ENCODE results near the gene MOBP.

MOBP gene

DNA sequence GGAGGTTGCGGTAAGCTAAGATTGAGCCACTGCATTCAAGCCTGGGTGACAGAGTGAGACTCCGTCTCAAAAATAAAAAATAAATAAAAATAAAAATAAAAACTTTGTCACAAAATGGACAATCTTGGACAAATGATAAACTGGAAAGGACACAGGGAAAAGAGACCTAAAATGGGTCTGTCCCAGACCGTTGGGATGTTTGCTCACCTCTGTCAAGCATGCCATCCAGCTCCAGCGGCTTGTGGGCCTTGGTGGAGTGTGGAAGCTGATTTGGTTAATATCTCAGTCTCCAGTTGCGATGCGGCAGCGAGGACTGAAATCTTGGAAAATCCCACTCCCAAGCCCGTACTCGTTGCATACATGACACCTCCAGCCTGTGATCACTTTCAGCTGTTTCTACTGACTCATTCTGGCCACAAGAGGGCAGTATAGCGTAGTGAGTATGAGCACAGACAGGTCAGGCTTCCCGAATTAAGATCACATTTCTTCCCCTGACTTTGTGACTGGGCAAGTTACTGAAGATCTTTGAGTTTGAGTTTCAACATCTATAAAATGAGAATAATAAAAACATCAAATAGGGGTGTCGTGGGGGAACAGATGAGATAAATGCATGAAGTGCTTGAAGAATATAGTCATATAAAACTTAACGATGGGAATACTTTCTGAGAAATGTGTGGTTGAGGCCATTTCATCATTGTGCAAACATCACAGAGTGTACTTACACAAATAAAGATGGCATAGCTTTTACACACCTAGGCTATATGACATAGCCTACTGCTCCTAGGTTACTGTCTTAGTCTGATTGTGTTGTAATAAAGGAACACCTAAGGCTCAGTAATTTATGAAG, 19.6 kb upstream of the MOBP start:
- H2AFZ ChIP-seq (ENCODE audit: low read depth, low read length, severe bottlenecking): peak overlapping the region; percentile 16

DNA sequence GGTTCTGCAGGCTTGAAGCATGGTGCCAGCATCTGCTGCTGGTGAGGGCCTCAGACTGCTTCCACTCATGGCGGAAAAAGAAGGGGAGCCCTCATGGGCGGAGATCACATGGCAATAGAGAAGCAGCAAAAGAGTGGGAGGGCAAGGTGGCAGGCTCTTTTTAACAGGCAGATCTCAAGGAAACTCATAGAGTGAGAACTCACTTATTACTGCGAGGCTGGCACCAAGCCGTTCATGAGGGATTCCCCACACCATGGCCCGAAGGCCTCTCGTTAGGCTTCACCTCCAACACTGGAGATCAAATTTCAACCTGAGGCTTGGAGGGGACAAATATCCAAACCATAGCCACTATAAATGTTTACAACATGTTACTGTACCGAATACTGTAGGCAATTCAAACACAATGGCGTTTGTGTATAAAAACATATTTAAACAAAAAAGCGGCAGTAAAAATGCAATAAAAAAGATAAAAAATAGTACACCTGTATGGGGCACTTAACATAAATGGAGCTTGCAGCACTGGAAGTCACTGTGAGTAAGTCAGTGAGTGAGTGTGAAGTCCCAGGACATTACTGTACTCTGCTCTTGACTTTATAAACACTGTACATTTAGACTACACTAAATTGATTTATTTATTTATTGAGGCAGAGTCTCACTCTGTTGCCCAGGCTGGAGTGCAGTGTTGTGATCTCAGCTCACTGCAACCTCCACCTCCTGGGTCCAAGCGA, 18.8 kb upstream of the MOBP start:
- no peaks in the 10 kb centered on the region for H3F3A ChIP-seq (ENCODE audit: insufficient read depth)
- H2AFZ ChIP-seq (ENCODE audit: low read depth, low read length, severe bottlenecking): no peak overlapping the region

More for the DNA sequence above, 19.6 kb upstream of the MOBP start:
- TF ChIP-seq EZH2phosphoT487 (conservative IDR thresholded peaks at IDR 0.05; ENCODE audit: low read length): no peak
- TF ChIP-seq, protein P1, sequence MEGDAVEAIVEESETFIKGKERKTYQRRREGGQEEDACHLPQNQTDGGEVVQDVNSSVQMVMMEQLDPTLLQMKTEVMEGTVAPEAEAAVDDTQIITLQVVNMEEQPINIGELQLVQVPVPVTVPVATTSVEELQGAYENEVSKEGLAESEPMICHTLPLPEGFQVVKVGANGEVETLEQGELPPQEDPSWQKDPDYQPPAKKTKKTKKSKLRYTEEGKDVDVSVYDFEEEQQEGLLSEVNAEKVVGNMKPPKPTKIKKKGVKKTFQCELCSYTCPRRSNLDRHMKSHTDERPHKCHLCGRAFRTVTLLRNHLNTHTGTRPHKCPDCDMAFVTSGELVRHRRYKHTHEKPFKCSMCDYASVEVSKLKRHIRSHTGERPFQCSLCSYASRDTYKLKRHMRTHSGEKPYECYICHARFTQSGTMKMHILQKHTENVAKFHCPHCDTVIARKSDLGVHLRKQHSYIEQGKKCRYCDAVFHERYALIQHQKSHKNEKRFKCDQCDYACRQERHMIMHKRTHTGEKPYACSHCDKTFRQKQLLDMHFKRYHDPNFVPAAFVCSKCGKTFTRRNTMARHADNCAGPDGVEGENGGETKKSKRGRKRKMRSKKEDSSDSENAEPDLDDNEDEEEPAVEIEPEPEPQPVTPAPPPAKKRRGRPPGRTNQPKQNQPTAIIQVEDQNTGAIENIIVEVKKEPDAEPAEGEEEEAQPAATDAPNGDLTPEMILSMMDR (IDR thresholded peaks at IDR 0.05; ENCODE audit: insufficient read depth, low read length, poor library complexity, severe bottlenecking): peak; percentile 92
- Histone ChIP-seq H3K4me3 (ENCODE audit: insufficient read depth, low read length, poor library complexity, severe bottlenecking) (no peak overlapping the region), H3K9me3 (ENCODE audit: insufficient read depth, low read length) (no peaks in the 10 kb centered on the region), H3F3A (ENCODE audit: insufficient read depth) (no peaks in the 10 kb centered on the region), H3K27me3 (ENCODE audit: low read length) (no peaks in the 10 kb centered on the region), H3K36me3 (ENCODE audit: low read length) (no peaks in the 10 kb centered on the region), H3K9me2 (replicated peaks; ENCODE audit: insufficient read depth, low read length) (no peaks in the 10 kb centered on the region), H3K79me2 (ENCODE audit: insufficient read depth, low read length) (no peaks in the 10 kb centered on the region), H3K27ac (ENCODE audit: low read depth, low read length) (no peak overlapping the region), H4K20me1 (ENCODE audit: low read depth, low read length) (no peaks in the 10 kb centered on the region), H3K9ac (ENCODE audit: low read length) (no peak overlapping the region), H3K4me2 (ENCODE audit: low read depth, low read length, poor library complexity, severe bottlenecking) (no peak overlapping the region)

DNA sequence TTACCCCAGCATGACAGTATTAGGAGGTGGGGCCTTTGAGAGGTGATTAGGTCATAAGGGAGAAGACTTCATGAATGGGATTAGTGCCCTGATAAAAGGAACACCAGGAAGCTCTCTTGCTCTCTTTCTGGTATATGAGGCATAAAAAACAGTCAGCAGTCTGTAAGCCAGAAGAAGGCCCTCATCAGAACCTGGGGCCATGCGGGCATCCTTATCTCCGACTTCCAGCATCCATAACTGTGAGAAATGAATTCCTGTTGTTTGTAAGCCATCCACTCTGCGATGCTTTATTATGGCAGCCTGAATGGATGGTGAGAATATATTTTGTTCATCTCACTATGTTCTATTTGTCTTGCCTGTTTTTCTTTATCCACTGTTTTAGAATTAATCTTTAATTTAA, 17.7 kb upstream of the MOBP start:
- TF ChIP-seq, protein P1 (IDR thresholded peaks at IDR 0.05; ENCODE audit: insufficient read depth, low read length, poor library complexity, severe bottlenecking): no peak
- TF ChIP-seq EZH2phosphoT487 (conservative IDR thresholded peaks at IDR 0.05; ENCODE audit: low read length): no peak
- Histone ChIP-seq H3K79me2 (ENCODE audit: insufficient read depth, low read length) (no peaks in the 10 kb centered on the region), H3K4me3 (ENCODE audit: insufficient read depth, low read length, poor library complexity, severe bottlenecking) (no peak overlapping the region), H3F3A (ENCODE audit: insufficient read depth) (no peaks in the 10 kb centered on the region), H3K9me2 (replicated peaks; ENCODE audit: insufficient read depth, low read length) (no peaks in the 10 kb centered on the region), H3K4me2 (ENCODE audit: low read depth, low read length, poor library complexity, severe bottlenecking) (no peak overlapping the region), H3K9ac (ENCODE audit: low read length) (no peak overlapping the region), H4K20me1 (ENCODE audit: low read depth, low read length) (no peaks in the 10 kb centered on the region), H3K36me3 (ENCODE audit: low read length) (no peaks in the 10 kb centered on the region), H3K27ac (ENCODE audit: low read depth, low read length) (no peak overlapping the region), H2AFZ (ENCODE audit: low read depth, low read length, severe bottlenecking) (no peak overlapping the region), H3K9me3 (ENCODE audit: insufficient read depth, low read length) (no peaks in the 10 kb centered on the region), H3K27me3 (ENCODE audit: low read length) (no peaks in the 10 kb centered on the region)

More for the DNA sequence above, 18.8 kb upstream of the MOBP start:
- no peak overlapping the region for H3K4me2 ChIP-seq (ENCODE audit: low read depth, low read length, poor library complexity, severe bottlenecking)
- TF ChIP-seq, protein P1 (IDR thresholded peaks at IDR 0.05; ENCODE audit: insufficient read depth, low read length, poor library complexity, severe bottlenecking): no peak
- TF ChIP-seq EZH2phosphoT487 (conservative IDR thresholded peaks at IDR 0.05; ENCODE audit: low read length): no peak
- no peaks in the 10 kb centered on the region for H3K9me3 ChIP-seq (ENCODE audit: insufficient read depth, low read length)
- H3K9me2 ChIP-seq (replicated peaks; ENCODE audit: insufficient read depth, low read length): no peaks in the 10 kb centered on the region
- no peaks in the 10 kb centered on the region for H4K20me1 ChIP-seq (ENCODE audit: low read depth, low read length)
- no peaks in the 10 kb centered on the region for H3K79me2 ChIP-seq (ENCODE audit: insufficient read depth, low read length)
- no peaks in the 10 kb centered on the region for H3K27me3 ChIP-seq (ENCODE audit: low read length)
- H3K4me3 ChIP-seq (ENCODE audit: insufficient read depth, low read length, poor library complexity, severe bottlenecking): no peak overlapping the region
- no peak overlapping the region for H3K27ac ChIP-seq (ENCODE audit: low read depth, low read length)
- H3K36me3 ChIP-seq (ENCODE audit: low read length): no peaks in the 10 kb centered on the region
- H3K9ac ChIP-seq (ENCODE audit: low read length): no peak overlapping the region

Data from SU-DHL-6 (cell line).